PC-9 (cell line): ENCODE results near the gene GALNT7.

Experiments
- CTCF ChIP-seq: fragments of 200-600 bp; sonication (generic); conservative IDR thresholded peaks from 2 replicates; pipeline ENCODE4 v1.6.1; 2017; ENCODE audit warnings: mixed run types, antibody characterized with exemption, mild to moderate bottlenecking, moderate library complexity
- EZH2 ChIP-seq: fragments of 200-600 bp; sonication (generic); IDR thresholded peaks from 2 replicates; pipeline ENCODE4 v1.8.0; 2017; ENCODE audit warnings: antibody characterized with exemption, low read depth

DNA sequence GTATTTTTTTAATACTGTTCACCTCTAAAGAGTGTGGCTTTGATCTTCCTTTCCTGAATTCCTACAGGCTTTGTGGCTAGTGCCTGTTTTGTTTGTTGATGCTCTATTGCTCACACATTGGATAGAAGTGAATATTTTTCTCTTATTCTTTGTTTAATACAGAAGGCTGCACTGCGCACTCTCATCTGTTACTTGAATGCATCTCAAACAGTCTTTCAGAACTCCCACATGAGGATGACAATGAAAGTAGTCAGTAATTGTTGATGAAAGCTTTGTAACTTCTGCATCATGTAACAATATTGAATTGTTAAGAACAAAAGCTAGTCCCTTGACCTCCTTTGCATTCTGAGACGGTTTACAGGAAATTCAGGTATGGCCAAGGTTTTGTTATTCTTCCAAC, 29.1 kb upstream of the GALNT7 start:
- TF ChIP-seq CTCF = no peak
- no peak for TF ChIP-seq EZH2
